Ecto neural progenitor cell (in vitro differentiated cells): ENCODE measurements around the gene LDLRAD3.

Experiments used
- DNase-seq: peaks from one replicate; pipeline ENCODE4 v3.0.0-alpha.2; 2018; ENCODE audit warnings: low spot score

Gene LDLRAD3

DNA sequence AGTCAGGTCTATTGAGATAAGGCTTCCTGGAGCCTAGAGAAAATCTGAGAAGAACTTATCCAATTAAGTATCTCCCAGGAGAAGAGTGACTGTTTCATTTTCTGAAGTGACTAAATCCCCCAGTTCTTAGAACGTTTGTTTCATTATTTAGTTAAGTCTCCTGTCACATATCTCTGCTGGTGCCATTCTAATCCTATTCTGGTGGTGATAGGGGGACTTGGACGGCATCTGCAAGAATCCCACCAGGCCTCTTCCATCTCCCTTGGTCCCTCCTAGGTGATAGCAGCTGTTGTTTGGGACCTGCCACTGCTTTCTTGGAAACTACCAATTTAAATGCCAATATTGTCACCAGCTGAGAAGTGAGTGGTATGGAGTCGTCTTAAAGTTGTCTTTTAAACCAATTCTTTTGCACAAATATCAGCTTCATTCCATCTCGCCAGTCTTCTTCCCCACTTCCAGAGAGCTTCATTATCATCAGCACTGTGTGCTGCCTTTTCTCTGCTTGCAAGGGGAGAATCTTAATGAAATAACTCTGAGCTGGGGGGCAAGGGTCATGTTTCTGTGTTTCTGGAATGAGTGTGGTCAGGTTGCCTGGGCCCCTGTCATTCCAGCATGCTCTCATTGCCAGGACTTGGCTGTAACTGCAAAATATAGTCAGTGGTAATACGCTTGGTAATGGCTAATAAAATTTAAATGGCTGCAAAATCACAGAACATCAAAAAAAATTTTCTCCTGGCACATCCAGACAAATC is 104.8 kb downstream of the LDLRAD3 start:
- no peak for DNase-seq

GRCh38 chr11:36051235-36052144 is 107.6 kb downstream of the LDLRAD3 start:
- no peak for DNase-seq

DNA sequence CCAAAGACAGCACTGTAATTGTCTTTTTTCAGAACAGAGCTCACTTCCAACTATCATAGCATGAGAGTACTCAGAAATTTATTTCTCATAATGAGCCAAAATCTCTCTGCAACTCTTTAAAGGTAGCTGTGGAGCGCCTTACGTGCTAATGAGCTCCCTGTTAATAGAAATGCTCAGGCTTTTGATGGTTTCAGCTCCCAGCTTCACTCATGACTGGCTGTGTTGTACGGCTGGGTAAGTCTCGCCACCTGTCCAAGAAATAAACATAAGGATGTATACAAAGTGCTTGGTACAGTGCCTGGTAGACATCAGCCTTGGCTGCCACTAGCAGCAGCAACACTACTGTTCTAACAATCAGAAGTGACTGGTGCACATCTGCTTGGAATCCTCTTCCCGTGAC is 109.4 kb downstream of the LDLRAD3 start:
- no peak for DNase-seq

- DNase-seq = no peak
Observed at GRCh38 chr11:36053862-36054261, 110.0 kb downstream of the LDLRAD3 start.

DNA sequence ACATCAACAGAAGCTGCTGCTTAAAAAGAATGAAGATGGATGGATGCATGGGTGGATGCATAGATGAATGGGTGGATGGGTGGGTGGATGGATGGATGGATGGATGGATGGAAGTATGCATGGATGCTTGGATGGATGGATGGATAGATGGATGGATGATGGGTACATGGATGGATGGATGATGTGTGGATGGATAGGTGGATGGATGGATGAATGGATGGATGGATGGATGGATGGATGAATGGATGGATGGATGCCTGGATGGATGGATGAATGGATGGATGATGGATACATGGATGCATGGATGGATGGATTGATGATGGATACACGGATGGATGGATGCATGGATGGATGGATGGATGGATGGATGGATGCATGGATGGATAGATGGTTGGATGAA is 110.8 kb downstream of the LDLRAD3 start:
- DNase-seq = no peak

DNA sequence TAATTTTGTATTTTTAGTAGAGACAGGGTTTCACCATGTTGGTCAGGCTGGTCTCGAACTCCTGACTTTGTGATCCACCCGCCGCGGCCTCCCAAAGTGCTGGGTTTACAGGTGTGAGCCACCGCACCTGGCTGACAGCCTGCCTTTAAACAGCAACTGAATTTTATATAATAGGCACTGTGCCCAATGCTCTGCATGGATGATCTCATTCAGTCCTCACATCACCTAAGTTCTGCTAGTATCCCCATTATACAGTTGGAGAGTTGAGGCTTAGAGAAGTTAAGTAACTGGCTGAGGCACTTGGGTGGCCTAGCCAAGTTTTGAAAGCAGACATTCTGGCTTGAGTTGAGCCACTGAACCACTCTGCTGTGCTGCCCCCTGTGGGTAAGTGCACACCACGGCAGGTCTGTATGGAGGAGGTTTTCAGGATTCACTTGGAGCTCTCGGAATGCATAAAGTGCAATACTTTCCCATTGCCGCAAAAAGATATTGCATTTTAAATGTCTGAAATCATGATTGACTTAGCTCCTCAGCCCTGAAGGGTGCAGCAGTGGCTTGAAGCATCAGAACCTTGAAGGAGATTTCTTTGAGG is 112.4 kb downstream of the LDLRAD3 start:
- peak; percentile 71 for DNase-seq

- DNase-seq = no peak
Observed at GRCh38 chr11:36057379-36058042, 113.6 kb downstream of the LDLRAD3 start.

DNA sequence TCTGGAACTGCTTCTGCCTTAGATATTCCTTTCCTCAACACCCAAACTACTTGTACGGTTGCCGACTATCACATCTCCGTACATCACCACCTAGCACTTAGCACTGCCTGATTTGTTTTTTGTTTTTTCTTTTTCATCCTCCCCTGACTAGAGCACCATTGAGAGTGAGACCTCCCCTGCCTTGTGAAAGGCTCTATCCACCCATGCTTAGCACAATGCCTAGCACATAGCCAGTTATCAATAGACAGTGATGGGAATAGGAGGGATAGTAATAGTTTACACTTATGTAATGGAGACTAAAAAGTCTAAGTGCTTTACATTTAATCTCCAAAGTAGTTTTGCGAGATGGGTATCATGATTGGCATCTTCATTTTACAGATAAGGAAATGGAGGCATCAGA is 115.8 kb downstream of the LDLRAD3 start:
- DNase-seq = no peak

GRCh38 chr11:36060926-36061325 is 117.1 kb downstream of the LDLRAD3 start:
- DNase-seq = no peak

- no peak for DNase-seq
Observed at GRCh38 chr11:36061471-36061870, 117.6 kb downstream of the LDLRAD3 start.

DNA sequence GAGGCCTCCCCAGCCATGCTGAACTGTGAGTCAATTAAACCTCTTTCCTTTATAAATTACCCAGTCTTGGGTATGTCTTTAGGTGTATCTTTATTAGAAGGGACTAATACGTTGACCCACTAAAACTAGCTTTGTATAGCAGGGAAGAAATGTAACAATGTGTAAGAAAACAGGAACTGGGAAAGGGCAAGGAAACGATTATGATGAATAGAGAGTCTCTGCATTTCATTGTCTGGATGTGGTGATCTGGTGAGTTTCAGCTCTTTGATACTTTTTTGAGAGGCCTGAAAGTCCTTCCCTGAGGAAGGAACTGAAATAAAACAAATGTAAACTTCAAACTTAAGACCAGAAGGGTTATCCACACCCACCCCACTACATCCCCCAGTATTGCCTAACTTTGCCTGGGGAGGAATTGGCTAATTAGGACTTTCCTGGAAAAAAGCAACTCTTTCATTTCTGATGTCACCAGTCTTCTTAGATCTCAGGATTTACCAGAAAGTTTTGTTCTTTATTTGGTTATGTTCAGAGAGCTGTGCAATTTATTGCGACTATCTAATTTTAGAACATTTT is 119.0 kb downstream of the LDLRAD3 start:
- no peak for DNase-seq

DNA sequence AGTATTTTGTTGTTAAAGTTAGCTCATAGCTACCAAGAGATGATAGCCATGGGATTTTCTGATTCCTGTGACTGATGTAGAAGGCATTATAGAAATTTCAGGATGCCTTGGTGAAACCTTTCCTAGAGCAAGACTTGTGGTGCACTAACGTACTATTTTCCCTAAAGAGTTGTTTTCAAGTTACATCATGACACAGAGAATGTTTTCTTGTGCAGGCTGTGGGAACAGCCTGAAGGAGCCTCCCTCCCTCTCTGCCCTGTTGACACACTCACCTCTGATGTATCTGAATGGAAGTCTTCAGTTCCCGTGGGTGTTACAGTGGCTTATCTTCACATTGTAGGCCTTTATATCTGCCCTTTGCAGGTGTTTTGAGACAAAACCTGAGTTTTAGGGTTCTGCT is 121.6 kb downstream of the LDLRAD3 start:
- DNase-seq = no peak

- no peak for DNase-seq
Observed at GRCh38 chr11:36066891-36067290, 123.0 kb downstream of the LDLRAD3 start.

DNA sequence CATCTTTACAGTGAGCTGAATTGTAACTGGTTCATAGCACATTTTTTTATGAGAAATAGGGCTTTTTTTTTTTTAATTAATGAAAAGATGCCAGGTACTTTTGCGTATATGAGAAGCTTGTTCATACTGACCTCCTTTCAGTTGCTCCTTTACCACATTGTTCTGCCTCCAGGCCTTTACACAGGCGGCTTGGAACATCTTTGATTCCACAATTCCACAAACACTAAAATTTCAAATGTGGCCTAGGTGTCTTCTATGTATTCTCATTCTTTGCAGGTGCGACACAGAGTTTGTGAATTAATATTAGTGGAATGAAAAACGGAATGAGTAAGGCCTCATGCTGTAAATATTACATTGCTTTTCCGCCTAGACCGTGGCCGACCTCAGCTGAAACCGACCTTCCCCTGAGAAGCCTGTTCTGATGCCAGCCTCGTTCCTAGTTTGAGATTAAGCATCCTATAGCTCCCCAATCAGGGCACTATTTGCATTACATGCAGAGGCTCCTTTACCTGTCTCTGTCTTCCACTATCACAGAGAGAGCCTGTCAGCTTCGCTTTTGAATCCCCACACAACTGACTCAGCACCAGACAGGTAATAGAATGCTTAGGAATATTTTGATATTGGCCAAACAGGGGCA is 125.8 kb downstream of the LDLRAD3 start:
- DNase-seq = no peak

- DNase-seq = no peak
Observed at GRCh38 chr11:36070213-36070953, 126.5 kb downstream of the LDLRAD3 start.

DNA sequence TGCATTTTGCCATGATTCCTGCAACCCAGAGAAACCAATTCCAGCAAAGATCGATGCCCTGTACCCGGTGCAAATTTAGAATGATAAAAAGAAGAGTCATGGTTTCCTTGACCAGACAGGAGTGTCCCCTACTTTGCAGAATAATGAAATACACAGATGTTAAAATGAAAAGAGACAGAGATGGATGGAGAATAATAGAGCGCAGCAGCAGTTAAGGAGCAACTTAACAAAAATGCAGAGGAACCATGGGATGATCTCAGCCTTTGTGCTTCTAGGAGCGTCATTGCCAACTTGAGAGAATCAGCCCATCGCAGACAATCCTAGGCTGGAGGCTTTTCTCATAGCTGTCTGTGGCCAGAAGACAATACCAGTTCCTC is 127.1 kb downstream of the LDLRAD3 start:
- no peak for DNase-seq

GRCh38 chr11:36071917-36072500 is 128.1 kb downstream of the LDLRAD3 start:
- no peak for DNase-seq

DNA sequence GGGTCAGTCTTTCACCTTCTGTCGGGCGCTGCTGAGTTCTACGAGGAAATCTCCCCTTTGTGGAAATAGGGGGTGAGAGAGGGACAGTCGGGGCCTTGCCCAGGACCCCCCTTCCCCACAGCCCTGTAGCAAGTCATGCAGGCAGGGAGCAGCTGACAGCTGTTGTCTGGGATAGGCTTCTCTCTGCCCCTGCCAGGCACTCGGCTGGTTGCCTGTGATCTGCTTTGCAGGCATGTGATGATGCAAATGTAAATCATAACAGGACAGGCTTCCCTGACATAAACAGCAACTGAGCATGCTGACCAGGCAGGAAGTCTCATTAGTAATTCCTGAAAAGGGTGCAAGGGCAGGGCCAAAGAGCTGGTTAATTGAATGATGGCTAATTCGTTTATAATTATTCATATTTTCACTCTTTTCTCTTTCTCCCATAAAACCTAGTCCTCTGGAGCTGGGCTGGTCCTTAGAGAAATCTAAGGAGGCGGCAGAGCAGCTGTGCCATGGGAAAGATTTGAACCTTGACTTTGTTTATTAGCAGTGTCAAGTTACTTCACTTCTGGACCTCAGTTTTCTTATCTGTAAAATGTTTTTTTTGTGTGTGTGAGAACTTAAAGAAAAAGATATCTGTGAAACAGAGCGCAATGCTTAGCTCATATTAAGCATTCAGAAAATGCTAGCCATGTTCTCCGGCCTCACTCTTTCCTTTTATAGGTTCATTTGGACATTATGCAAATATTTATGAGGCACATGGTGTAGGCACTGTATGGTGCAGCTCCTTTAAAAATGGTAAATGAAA is 129.7 kb downstream of the LDLRAD3 start:
- no peak for DNase-seq

- DNase-seq = no peak
Observed at GRCh38 chr11:36074941-36075431, 131.1 kb downstream of the LDLRAD3 start.
